GM18505 (cell line): Measurements from ENCODE around the gene KCNH8.

ENCODE experiments used
- ATAC-seq: cut with Tn5 transposase; IDR thresholded peaks from one replicate; pipeline ENCODE4 v1.9.1; 2021; ENCODE audit not compliant: unreplicated experiment
- POLR2A ChIP-seq: IDR thresholded peaks from 4 replicates; pipeline ENCODE4 v1.6.1; 2011; ENCODE audit warnings: borderline replicate concordance; ENCODE audit not compliant: insufficient read depth, insufficient read length; ENCODE audit errors: extremely low read depth

Gene KCNH8

GRCh38 chr3:19148768-19149091 is 420 bp downstream of the KCNH8 start:
- ATAC-seq: no peak
- no peak for TF ChIP-seq POLR2A

- no peak for TF ChIP-seq POLR2A
- ATAC-seq: no peak
Measured at GRCh38 chr3:19149368-19149767, 1.1 kb downstream of the KCNH8 start.

GRCh38 chr3:19151171-19151570 is 2.9 kb downstream of the KCNH8 start:
- no peak for ATAC-seq
- no peak for TF ChIP-seq POLR2A

DNA sequence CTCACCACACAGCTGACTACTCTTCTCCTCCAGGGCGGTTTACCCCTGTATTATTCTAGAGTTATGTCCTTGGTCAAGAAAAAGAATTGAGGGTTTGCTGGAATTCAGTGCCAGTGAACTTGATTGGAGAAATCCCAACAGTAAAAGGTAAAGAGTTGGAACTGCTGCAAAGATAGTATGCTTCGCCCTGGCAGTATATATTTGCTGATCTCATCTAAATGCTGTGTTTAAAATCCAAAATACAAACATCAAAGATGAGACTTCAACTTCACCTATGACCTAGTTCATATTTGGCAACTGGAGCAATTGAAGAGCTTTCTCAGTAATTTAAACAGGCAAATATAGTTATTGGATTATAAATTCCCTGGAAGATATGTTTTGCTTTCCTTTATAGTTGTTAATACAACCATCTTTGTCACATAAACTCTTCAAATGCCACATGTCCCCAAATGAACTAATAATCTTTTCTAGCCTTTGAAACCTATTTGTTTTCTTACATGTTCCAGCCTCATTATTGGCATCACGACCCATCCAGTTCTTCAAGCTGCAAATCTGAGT is 6.5 kb downstream of the KCNH8 start:
- no peak for ATAC-seq

GRCh38 chr3:19155375-19155774 is 7.1 kb downstream of the KCNH8 start:
- TF ChIP-seq POLR2A: no peak
- no peak for ATAC-seq

More for the DNA sequence above, 6.5 kb downstream of the KCNH8 start:
- TF ChIP-seq POLR2A: no peak

GRCh38 chr3:19159966-19160635 is 11.8 kb downstream of the KCNH8 start:
- no peak for ATAC-seq
- TF ChIP-seq POLR2A: no peak

DNA sequence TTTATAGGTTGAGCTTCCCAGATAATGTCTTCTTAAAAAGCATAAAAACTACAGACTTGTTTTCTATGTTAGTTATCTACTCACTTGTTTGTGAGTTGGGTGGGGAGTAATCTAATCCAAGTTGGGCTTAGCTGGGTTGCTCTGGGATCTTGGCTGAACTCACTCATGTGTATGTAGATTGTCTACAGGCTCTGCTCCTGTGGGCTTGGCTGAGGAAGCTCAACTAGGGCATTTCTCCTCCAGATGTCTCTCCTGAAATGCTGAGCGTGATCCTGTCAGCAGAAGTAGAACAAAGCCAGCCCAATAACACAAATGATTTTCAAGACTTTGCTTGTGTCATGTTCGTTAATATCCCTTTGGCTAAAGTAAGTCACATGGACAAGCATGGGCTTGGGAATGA is 17.3 kb downstream of the KCNH8 start:
- TF ChIP-seq POLR2A: no peak
- ATAC-seq: no peak

DNA sequence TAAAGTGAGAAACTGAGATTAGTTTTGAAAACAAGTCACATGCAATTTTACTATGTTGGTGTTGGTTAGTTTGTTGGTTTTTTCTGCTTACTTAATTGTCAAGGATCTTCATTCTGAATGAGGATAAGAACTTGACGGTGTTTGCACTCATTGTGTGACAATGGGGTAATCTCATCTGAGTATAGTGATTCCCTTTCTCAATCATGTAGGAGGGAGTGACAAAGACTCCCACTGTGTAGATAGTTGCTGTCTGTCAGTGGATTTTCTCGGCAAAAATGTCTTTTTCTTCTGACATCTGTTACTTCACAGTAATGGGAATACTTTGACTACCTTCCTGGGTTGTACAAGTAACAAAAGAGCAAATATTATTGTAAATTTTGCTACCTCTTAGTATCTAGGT is 23.5 kb downstream of the KCNH8 start:
- TF ChIP-seq POLR2A: no peak
- no peak for ATAC-seq

GRCh38 chr3:19173945-19174344 is 25.6 kb downstream of the KCNH8 start:
- no peak for TF ChIP-seq POLR2A
- ATAC-seq: no peak

DNA sequence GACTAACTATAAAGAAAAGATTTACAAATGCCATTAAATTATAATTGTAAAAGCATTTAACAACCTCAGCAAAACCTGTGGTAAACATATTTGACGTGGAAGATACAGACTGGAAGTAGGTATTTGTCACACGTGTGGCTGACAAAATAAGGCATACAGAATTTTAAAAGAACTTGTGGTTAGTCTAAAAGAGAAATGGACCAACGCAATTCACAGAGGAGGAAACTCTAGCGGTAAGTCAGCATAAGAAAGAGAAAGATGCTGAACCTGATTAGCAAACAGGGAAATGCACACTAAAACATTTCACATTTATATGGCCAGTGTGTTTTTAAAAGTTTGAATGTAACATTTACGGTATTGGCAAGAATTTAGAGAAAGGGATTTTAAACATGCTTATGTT is 35.3 kb downstream of the KCNH8 start:
- no peak for TF ChIP-seq POLR2A
- ATAC-seq: no peak

GRCh38 chr3:19190126-19190525 is 41.8 kb downstream of the KCNH8 start:
- ATAC-seq: no peak
- no peak for TF ChIP-seq POLR2A

- ATAC-seq: peak; percentile 76
- TF ChIP-seq POLR2A: no peak
Measured at GRCh38 chr3:19190602-19191001, 42.3 kb downstream of the KCNH8 start.

GRCh38 chr3:19199131-19199530 is 50.8 kb downstream of the KCNH8 start:
- no peak for TF ChIP-seq POLR2A
- ATAC-seq: no peak

- TF ChIP-seq POLR2A: no peak
- ATAC-seq: no peak
Measured at GRCh38 chr3:19202303-19202702, 54.0 kb downstream of the KCNH8 start.

- no peak for ATAC-seq
- no peak for TF ChIP-seq POLR2A
Measured at GRCh38 chr3:19202754-19203153, 54.4 kb downstream of the KCNH8 start.
